Measurements from ENCODE around the gene POPDC3.
A peak's percentile ranks its signal among the peaks of the same experiment; 100 is the strongest.

DNA sequence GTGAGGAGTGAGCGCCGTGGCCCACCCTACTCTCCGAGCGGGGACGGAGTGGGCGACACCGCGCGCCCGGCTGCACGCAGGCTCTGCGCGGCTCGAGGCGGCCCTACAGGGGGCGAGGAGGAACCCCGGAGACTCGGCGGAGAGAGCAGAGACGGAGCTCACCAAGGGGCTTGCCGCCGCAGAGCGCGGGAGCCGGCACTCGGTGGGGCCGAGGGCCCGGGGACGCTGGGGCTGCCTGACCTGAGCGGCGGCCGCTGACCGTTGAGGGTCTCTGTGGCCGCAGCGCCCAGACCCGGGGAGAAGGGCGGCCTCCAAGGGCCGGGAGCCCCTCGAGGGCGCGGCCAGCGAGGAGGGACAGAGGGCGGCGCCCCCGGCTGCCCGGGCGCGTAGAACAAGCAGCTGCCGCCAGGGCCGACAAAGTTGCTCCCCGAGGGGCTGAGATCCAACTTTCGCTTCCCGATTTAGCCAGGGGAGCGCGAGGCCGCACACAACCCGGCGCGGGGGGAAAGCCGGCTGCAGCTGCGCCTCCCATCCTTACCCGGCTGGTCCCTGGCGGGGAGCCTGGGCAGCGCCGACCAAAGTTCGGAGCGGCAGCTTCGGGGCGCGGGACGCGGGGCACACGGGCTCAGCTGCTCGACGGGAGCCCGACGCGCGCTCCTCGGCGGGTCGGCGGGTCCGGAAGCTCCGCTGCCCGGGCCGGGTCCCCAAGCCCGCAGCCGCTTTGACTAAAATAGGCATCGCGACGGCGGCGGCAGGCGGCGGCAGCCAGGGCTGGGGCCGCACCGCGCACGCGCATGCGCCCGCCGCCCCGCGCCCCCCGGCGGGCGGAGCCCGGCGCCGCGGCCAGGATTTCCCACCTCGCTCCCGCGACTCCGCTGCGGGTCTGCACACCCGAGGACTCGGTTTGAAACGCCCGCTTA, 43.1 kb downstream of the POPDC3 start:
- peak; percentile 10 to 34 (median 20) for TF ChIP-seq CTCF (IDR thresholded peaks at IDR 0.05)
- TF ChIP-seq POLR2A (IDR thresholded peaks at IDR 0.05): no peak

Measured in transverse colon (tissue), 3 donors.